HG03520 (cell line): ENCODE measurements around the gene ENPP3.

Source experiments
- ATAC-seq: cut with Tn5 transposase; IDR thresholded peaks from one replicate; pipeline ENCODE4 v1.9.1; 2021; ENCODE audit warnings: mild to moderate bottlenecking, moderate library complexity; ENCODE audit not compliant: unreplicated experiment

Gene ENPP3

GRCh38 chr6:131792091-131792496, 155.0 kb downstream of the ENPP3 start:
- ATAC-seq = no peak

DNA sequence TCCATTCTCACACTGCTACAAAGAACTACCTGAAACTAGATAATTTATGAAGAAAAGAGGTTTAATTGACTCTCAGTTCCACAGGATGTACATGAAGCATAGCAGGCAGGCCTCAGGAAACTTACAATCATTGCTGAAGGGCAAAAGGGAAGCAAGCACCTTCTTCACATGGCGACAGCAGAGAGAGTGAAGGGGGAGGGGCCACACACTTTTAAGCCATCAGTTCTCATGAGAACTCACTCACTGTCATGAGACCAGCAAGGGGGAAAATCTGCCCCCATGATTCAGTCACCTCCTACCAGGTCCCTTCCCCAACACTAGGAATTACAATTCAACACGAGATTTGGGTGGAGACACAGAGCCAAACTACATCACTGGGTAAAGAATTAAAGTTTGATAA, 158.3 kb downstream of the ENPP3 start:
- no peak for ATAC-seq
